GM19351 (cell line): ENCODE data around the gene NEXMIF.
"Not testable (repeated sequence)": the region's sequence is repeated elsewhere in the genome, so short reads cannot be mapped to it uniquely, and the experiment has no call there.

Experiments used
- ATAC-seq: cut with Tn5 transposase; IDR thresholded peaks from one replicate; pipeline ENCODE4 v1.9.1; 2021; ENCODE audit warnings: mild to moderate bottlenecking, moderate library complexity; ENCODE audit not compliant: unreplicated experiment

The NEXMIF gene

GRCh38 chrX:74800062-74800461 is 125.2 kb downstream of the NEXMIF start:
- no peak for ATAC-seq

GRCh38 chrX:74797338-74797887 is 127.8 kb downstream of the NEXMIF start:
- ATAC-seq: no peak

- ATAC-seq: no peak
These were observed 136.6 kb downstream of the NEXMIF start for GRCh38 chrX:74788545-74789086.

- ATAC-seq: no peak
These were observed 140.6 kb downstream of the NEXMIF start for GRCh38 chrX:74784629-74785028.

GRCh38 chrX:74781507-74782034 is 143.7 kb downstream of the NEXMIF start:
- peak; percentile 56 for ATAC-seq

- ATAC-seq: no peak
These were observed 146.1 kb downstream of the NEXMIF start for GRCh38 chrX:74779175-74779574.

- ATAC-seq: no peak
These were observed 150.3 kb downstream of the NEXMIF start for GRCh38 chrX:74774988-74775387.

- no peak for ATAC-seq
These were observed 188.8 kb downstream of the NEXMIF start for GRCh38 chrX:74736450-74736849.

- no peak for ATAC-seq
These were observed 220.0 kb downstream of the NEXMIF start for GRCh38 chrX:74705269-74705668.

GRCh38 chrX:74701343-74701742 is 223.9 kb downstream of the NEXMIF start:
- ATAC-seq: not testable (repeated sequence)

GRCh38 chrX:74684466-74684865 is 240.8 kb downstream of the NEXMIF start:
- ATAC-seq: no peak
